HG03460 (cell line): ENCODE results near the gene SLC22A5.
"Not testable (repeated sequence)": the region's sequence is repeated elsewhere in the genome, so short reads cannot be mapped to it uniquely, and the experiment has no call there.

Source experiments
- ATAC-seq: cut with Tn5 transposase; IDR thresholded peaks from one replicate; pipeline ENCODE4 v1.9.1; 2021; ENCODE audit not compliant: unreplicated experiment

The SLC22A5 gene

GRCh38 chr5:132387640-132388117 is 18.2 kb downstream of the SLC22A5 start:
- no peak for ATAC-seq

- ATAC-seq: no peak
These were observed 18.9 kb downstream of the SLC22A5 start for GRCh38 chr5:132388244-132389050.

- ATAC-seq: no peak
These were observed 19.5 kb downstream of the SLC22A5 start for GRCh38 chr5:132389051-132389331.

GRCh38 chr5:132389585-132390286 is 20.2 kb downstream of the SLC22A5 start:
- ATAC-seq: no peak

- ATAC-seq: no peak
These were observed 21.7 kb downstream of the SLC22A5 start for GRCh38 chr5:132391247-132391646.

- ATAC-seq: no peak
These were observed 22.4 kb downstream of the SLC22A5 start for GRCh38 chr5:132391870-132392269.

GRCh38 chr5:132392411-132392810 is 22.9 kb downstream of the SLC22A5 start:
- ATAC-seq: no peak

GRCh38 chr5:132392978-132393825 is 23.7 kb downstream of the SLC22A5 start:
- no peak for ATAC-seq

GRCh38 chr5:132394667-132395259 is 25.3 kb downstream of the SLC22A5 start:
- ATAC-seq: no peak

- no peak for ATAC-seq
These were observed 27.1 kb downstream of the SLC22A5 start for GRCh38 chr5:132396589-132397031.

GRCh38 chr5:132397224-132397623 is 27.7 kb downstream of the SLC22A5 start:
- no peak for ATAC-seq

- ATAC-seq: not testable (repeated sequence)
These were observed 28.6 kb downstream of the SLC22A5 start for GRCh38 chr5:132397936-132398675.

GRCh38 chr5:132404041-132404440 is 34.5 kb downstream of the SLC22A5 start:
- ATAC-seq: not testable (repeated sequence)

GRCh38 chr5:132405646-132406045 is 36.1 kb downstream of the SLC22A5 start:
- ATAC-seq: no peak

- no peak for ATAC-seq
These were observed 36.8 kb downstream of the SLC22A5 start for GRCh38 chr5:132406144-132406783.

GRCh38 chr5:132407970-132408369 is 38.5 kb downstream of the SLC22A5 start:
- ATAC-seq: no peak

GRCh38 chr5:132408456-132408855 is 38.9 kb downstream of the SLC22A5 start:
- ATAC-seq: no peak

GRCh38 chr5:132408965-132409364 is 39.5 kb downstream of the SLC22A5 start:
- ATAC-seq: no peak

- peak; percentile 58 for ATAC-seq
These were observed 41.2 kb downstream of the SLC22A5 start for GRCh38 chr5:132410451-132411303.
